ENCODE results near the gene TMPRSS6.

GRCh38 chr22:37079158-37079557, 30.4 kb downstream of the TMPRSS6 start:
- TF ChIP-seq, protein P1, sequence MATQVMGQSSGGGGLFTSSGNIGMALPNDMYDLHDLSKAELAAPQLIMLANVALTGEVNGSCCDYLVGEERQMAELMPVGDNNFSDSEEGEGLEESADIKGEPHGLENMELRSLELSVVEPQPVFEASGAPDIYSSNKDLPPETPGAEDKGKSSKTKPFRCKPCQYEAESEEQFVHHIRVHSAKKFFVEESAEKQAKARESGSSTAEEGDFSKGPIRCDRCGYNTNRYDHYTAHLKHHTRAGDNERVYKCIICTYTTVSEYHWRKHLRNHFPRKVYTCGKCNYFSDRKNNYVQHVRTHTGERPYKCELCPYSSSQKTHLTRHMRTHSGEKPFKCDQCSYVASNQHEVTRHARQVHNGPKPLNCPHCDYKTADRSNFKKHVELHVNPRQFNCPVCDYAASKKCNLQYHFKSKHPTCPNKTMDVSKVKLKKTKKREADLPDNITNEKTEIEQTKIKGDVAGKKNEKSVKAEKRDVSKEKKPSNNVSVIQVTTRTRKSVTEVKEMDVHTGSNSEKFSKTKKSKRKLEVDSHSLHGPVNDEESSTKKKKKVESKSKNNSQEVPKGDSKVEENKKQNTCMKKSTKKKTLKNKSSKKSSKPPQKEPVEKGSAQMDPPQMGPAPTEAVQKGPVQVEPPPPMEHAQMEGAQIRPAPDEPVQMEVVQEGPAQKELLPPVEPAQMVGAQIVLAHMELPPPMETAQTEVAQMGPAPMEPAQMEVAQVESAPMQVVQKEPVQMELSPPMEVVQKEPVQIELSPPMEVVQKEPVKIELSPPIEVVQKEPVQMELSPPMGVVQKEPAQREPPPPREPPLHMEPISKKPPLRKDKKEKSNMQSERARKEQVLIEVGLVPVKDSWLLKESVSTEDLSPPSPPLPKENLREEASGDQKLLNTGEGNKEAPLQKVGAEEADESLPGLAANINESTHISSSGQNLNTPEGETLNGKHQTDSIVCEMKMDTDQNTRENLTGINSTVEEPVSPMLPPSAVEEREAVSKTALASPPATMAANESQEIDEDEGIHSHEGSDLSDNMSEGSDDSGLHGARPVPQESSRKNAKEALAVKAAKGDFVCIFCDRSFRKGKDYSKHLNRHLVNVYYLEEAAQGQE (IDR thresholded peaks at IDR 0.05; ENCODE audit: insufficient read depth in 1 of 2, low read depth in 2 of 2, low read length in 2 of 2): no peak
- TF ChIP-seq TAF1 (IDR thresholded peaks at IDR 0.05; ENCODE audit: borderline replicate concordance, insufficient read depth, low read length) (no peak), POLR2AphosphoS5 (IDR thresholded peaks at IDR 0.05; ENCODE audit: low read depth, low read length) (no peak), SIN3A (IDR thresholded peaks at IDR 0.05; ENCODE audit: borderline replicate concordance, insufficient read depth, low read length) (no peak), FOXP2 (optimal IDR thresholded peaks at IDR 0.05; ENCODE audit: borderline replicate concordance, extremely low read depth, extremely low read length, insufficient read depth) (no peak)
